H1 (cell line): ENCODE data around the gene YPEL2. TPM values are rescaled to one million over a fixed set of nuclear protein-coding genes. Genes with fewer than 3 reads are reported as not detected.

Experiments
- CTCF ChIA-PET: fragments of 300-600 bp; sonication (Branson Sonifier 250); formaldehyde crosslinking; loops from one replicate; lab custom pipeline; 2021; ENCODE audit not compliant: partially characterized antibody; lab: Charles Lee
- POLR2A ChIA-PET: fragments of 300-600 bp; sonication (Branson Sonifier 250); formaldehyde crosslinking; loops from one replicate; lab custom pipeline; 2021; ENCODE audit warnings: inconsistent platforms; ENCODE audit not compliant: partially characterized antibody; lab: Charles Lee
- DNase-seq, 2 experiments: peaks; one replicate each; pipeline versions ENCODE4 v3.0.0 to v3.0.0-alpha.2; 2010 to 2022; ENCODE audit warnings: low spot score in 2 of 2, low read depth in 1 of 2, mixed read lengths in 1 of 2
- FAIRE-seq: peaks from 2 replicates; lab custom pipeline; 2011; peaks lifted over from hg19 to GRCh38; lab: Jason Lieb, UNC
- H2AFZ ChIP-seq: 2 replicates; pipeline ENCODE4 v1.8.1; 2012; ENCODE audit warnings: low read length, inconsistent platforms
- H2AK5ac ChIP-seq: 2 replicates; pipeline ENCODE4 v1.6.1; 2013; ENCODE audit warnings: low read depth, low read length
- H2BK120ac ChIP-seq: replicated peaks from 2 replicates; pipeline ENCODE3; 2013; ENCODE audit warnings: low read depth, low read length, inconsistent platforms
- H2BK12ac ChIP-seq: 2 replicates; pipeline ENCODE4 v1.6.1; 2013; ENCODE audit warnings: low read depth, low read length
- H2BK15ac ChIP-seq: 2 replicates; pipeline ENCODE4 v1.6.1; 2013; ENCODE audit warnings: low read length
- H2BK20ac ChIP-seq: 2 replicates; pipeline ENCODE4 v1.6.1; 2013; ENCODE audit warnings: low read length
- H2BK5ac ChIP-seq: 2 replicates; pipeline ENCODE4 v1.6.1; 2013; ENCODE audit warnings: low read depth, low read length
- H3K14ac ChIP-seq: 2 replicates; pipeline ENCODE4 v1.6.1; 2013; ENCODE audit warnings: inconsistent platforms; ENCODE audit not compliant: insufficient read length
- H3K18ac ChIP-seq: 2 replicates; pipeline ENCODE4 v1.6.1; 2013; ENCODE audit warnings: low read length; ENCODE audit errors: extremely low read depth
- H3K23ac ChIP-seq: 2 replicates; pipeline ENCODE4 v1.6.1; 2013; ENCODE audit warnings: inconsistent platforms; ENCODE audit not compliant: insufficient read length
- H3K23me2 ChIP-seq: 2 replicates; pipeline ENCODE4 v1.6.1; 2013; ENCODE audit warnings: low read depth, low read length
- H3K27ac ChIP-seq: 2 replicates; pipeline ENCODE4 v1.6.1; 2011; ENCODE audit warnings: low read depth, low read length, inconsistent platforms
- H3K27me3 ChIP-seq, 4 experiments: replicated peaks in 1 of 4; 1 replicate in 1 of 4; 2 replicates in 3 of 4; pipeline versions ENCODE4 v1.6.1 to v1.8.1; 2011 to 2013; ENCODE audit warnings: low read length in 3 of 4, mild to moderate bottlenecking in 3 of 4, inconsistent platforms in 2 of 4, mixed read lengths in 2 of 4, moderate library complexity in 1 of 4; ENCODE audit not compliant: control insufficient read depth in 3 of 4, insufficient read depth in 3 of 4; ENCODE audit errors: extremely low read depth in 1 of 4
- H3K36me3 ChIP-seq, 4 experiments: 2 replicates each; pipeline versions ENCODE4 v1.6.1 to v1.8.1; 2011 to 2013; ENCODE audit warnings: mild to moderate bottlenecking in 4 of 4, low read length in 3 of 4, moderate library complexity in 2 of 4, control low read depth in 1 of 4, inconsistent platforms in 1 of 4; ENCODE audit not compliant: insufficient read depth in 4 of 4, control insufficient read depth in 2 of 4
- H3K4ac ChIP-seq: replicated peaks from 2 replicates; pipeline ENCODE3; 2013; ENCODE audit warnings: low read length, low read depth, mixed read lengths, inconsistent platforms; ENCODE audit not compliant: insufficient read length
- H3K4me1 ChIP-seq, 4 experiments: replicated peaks in 1 of 4; 1 replicate in 1 of 4; 2 replicates in 3 of 4; pipeline versions ENCODE4 v1.6.1 to v1.8.1; 2011 to 2013; ENCODE audit warnings: low read length in 3 of 4, inconsistent platforms in 2 of 4, mixed read lengths in 1 of 4; ENCODE audit not compliant: insufficient read depth in 4 of 4, control insufficient read depth in 3 of 4
- H3K4me2 ChIP-seq, 2 experiments: 2 replicates each; pipeline versions ENCODE4 v1.6.1 to v1.8.1; 2011 to 2013; ENCODE audit warnings: low read depth in 2 of 2, low read length in 2 of 2, control low read depth in 1 of 2, inconsistent platforms in 1 of 2, mild to moderate bottlenecking in 1 of 2; ENCODE audit not compliant: insufficient read depth in 1 of 2
- H3K4me3 ChIP-seq, 4 experiments: fragments of 200-600, 300-600 bp in 1 of 4; sonication (generic), shearing (Covaris generic), sonication (Bioruptor Twin) in 1 of 4; 2 replicates each; pipeline versions ENCODE4 v1.5.1 to v1.8.1; 2011 to 2016; ENCODE audit warnings: low read length in 4 of 4, low read depth in 3 of 4, control low read depth in 2 of 4, inconsistent platforms in 2 of 4, mild to moderate bottlenecking in 2 of 4, mixed read lengths in 1 of 4, moderate library complexity in 1 of 4; ENCODE audit not compliant: insufficient read depth in 2 of 4; ENCODE audit errors: extremely low read depth in 1 of 4
- H3K56ac ChIP-seq: replicated peaks from 2 replicates; pipeline ENCODE3; 2013; ENCODE audit warnings: low read depth, mild to moderate bottlenecking, mixed read lengths, low read length, inconsistent platforms; ENCODE audit not compliant: insufficient read length
- H3K79me1 ChIP-seq: 2 replicates; pipeline ENCODE4 v1.6.1; 2013; ENCODE audit warnings: low read depth, low read length, control low read depth
- H3K79me2 ChIP-seq, 2 experiments: 2 replicates each; pipeline versions ENCODE4 v1.6.1 to v1.8.1; 2012 to 2013; ENCODE audit warnings: low read length in 2 of 2, mild to moderate bottlenecking in 2 of 2, inconsistent platforms in 1 of 2; ENCODE audit not compliant: insufficient read depth in 2 of 2, control insufficient read depth in 1 of 2
- H3K9ac ChIP-seq, 4 experiments: replicated peaks in 1 of 4; 1 replicate in 1 of 4; 2 replicates in 3 of 4; pipeline versions ENCODE4 v1.6.1 to v1.8.1; 2011 to 2013; ENCODE audit warnings: low read depth in 3 of 4, low read length in 3 of 4, control low read depth in 2 of 4, mild to moderate bottlenecking in 2 of 4, moderate library complexity in 2 of 4, inconsistent platforms in 1 of 4; ENCODE audit errors: extremely low read depth in 1 of 4
- H3K9me3 ChIP-seq, 2 experiments: 2 replicates each; pipeline versions ENCODE4 v1.6.1 to v1.8.1; 2012 to 2013; ENCODE audit warnings: mild to moderate bottlenecking in 2 of 2, moderate library complexity in 2 of 2, control low read depth in 1 of 2, inconsistent platforms in 1 of 2, low read depth in 1 of 2, low read length in 1 of 2, mixed read lengths in 1 of 2; ENCODE audit not compliant: insufficient read depth in 2 of 2
- H4K20me1 ChIP-seq, 2 experiments: replicated peaks in 1 of 2; 2 replicates each; pipeline versions ENCODE3 to v1.8.1; 2011 to 2013; ENCODE audit warnings: inconsistent platforms in 2 of 2, low read length in 2 of 2, mild to moderate bottlenecking in 1 of 2; ENCODE audit not compliant: insufficient read depth in 2 of 2, control insufficient read depth in 1 of 2
- H4K5ac ChIP-seq: 2 replicates; pipeline ENCODE4 v1.6.1; 2013; ENCODE audit warnings: low read length, low read depth, mixed read lengths, inconsistent platforms; ENCODE audit not compliant: insufficient read length
- H4K8ac ChIP-seq: 2 replicates; pipeline ENCODE4 v1.8.0; 2013; ENCODE audit warnings: mild to moderate bottlenecking, moderate library complexity, low read length, inconsistent platforms; ENCODE audit not compliant: insufficient read depth; ENCODE audit errors: extremely low read depth
- H4K91ac ChIP-seq: replicated peaks from 2 replicates; pipeline ENCODE3; 2013; ENCODE audit warnings: low read length, mixed read lengths, inconsistent platforms; ENCODE audit not compliant: insufficient read length
- ASH2L ChIP-seq: fragments of 200-600, 300-600 bp; sonication (generic); IDR thresholded peaks from one replicate; pipeline ENCODE4 v1.7.1; 2017; ENCODE audit warnings: low read length
- CBX8 ChIP-seq: fragments of 300-800, 300-1000 bp; sonication (generic); IDR thresholded peaks from 2 replicates; pipeline ENCODE4 v1.7.1; 2016; ENCODE audit warnings: low read depth, low read length, borderline replicate concordance
- CEBPB ChIP-seq: IDR thresholded peaks from 2 replicates; pipeline ENCODE4 v1.6.1; 2012; ENCODE audit warnings: low read depth, low read length
- CREB1 ChIP-seq: IDR thresholded peaks from 2 replicates; pipeline ENCODE4 v1.6.1; 2012; ENCODE audit warnings: inconsistent platforms
- CTBP2 ChIP-seq: IDR thresholded peaks from 2 replicates; pipeline ENCODE4 v1.7.0; 2011; ENCODE audit warnings: borderline replicate concordance, mild to moderate bottlenecking, moderate library complexity, mixed read lengths, low read length; ENCODE audit not compliant: insufficient read depth, insufficient read length
- HDAC6 ChIP-seq: IDR thresholded peaks from one replicate; pipeline ENCODE4 v1.7.1; 2012; ENCODE audit warnings: low read depth, mild to moderate bottlenecking, inconsistent platforms, low read length, moderate library complexity
- KDM5A ChIP-seq: fragments of 200-600 bp; IDR thresholded peaks from 2 replicates; pipeline ENCODE4 v1.7.1; 2012; ENCODE audit warnings: mild to moderate bottlenecking, low read length, inconsistent platforms, mixed read lengths
- NANOG ChIP-seq: IDR thresholded peaks from 2 replicates; pipeline ENCODE4 v1.6.1; 2011; ENCODE audit warnings: low read length, low read depth, mild to moderate bottlenecking, inconsistent platforms; ENCODE audit not compliant: insufficient read depth, poor library complexity, severe bottlenecking
- SAP30 ChIP-seq: fragments of 300-600 bp; sonication (generic); IDR thresholded peaks from 2 replicates; pipeline ENCODE4 v1.7.1; 2012; ENCODE audit warnings: low read length, moderate library complexity, mild to moderate bottlenecking, inconsistent platforms; ENCODE audit not compliant: insufficient read depth, insufficient replicate concordance
- SIRT6 ChIP-seq: IDR thresholded peaks from one replicate; pipeline ENCODE4 v1.7.1; 2012; ENCODE audit warnings: low read length, inconsistent platforms
- SRF ChIP-seq: IDR thresholded peaks from 2 replicates; pipeline ENCODE4 v1.6.1; 2011; ENCODE audit warnings: mild to moderate bottlenecking, low read depth, low read length, moderate library complexity
- WGBS, 2 experiments: shearing (Covaris generic) in 1 of 2; methylation state at CpG; one replicate each; pipeline versions ENCODE4 v1.1.6 to v1.1.7; 2013 to 2015; ENCODE audit warnings: low lambda C conversion rate in 2 of 2, mixed read lengths in 2 of 2, inconsistent platforms in 1 of 2, low coverage in 1 of 2, missing lambda C conversion rate in 1 of 2; ENCODE audit not compliant: insufficient replicate concordance in 2 of 2, insufficient coverage in 1 of 2, insufficient read length in 1 of 2; ENCODE audit errors: extremely low coverage in 1 of 2, missing lambda C conversion rate in 1 of 2; 5-methylcytosine and 5-hydroxymethylcytosine counted together
- polyA plus RNA-seq, 7 experiments: library from polyadenylated mRNA; depleted of rRNA in 3 of 7; stranded (reverse) in 5 of 7; unstranded in 2 of 7; fragments of >200 nt in 5 of 7; fragments of 200-250 nt in 2 of 7; gene quantifications; 1 replicate in 5 of 7; 2 replicates in 1 of 7; 4 replicates in 1 of 7; pipeline versions ENCODE4 v1.2.1 to v1.2.3, GENCODE V29; 2011 to 2013; ENCODE audit warnings: missing spikeins in 2 of 7, mixed read lengths in 2 of 7
- total RNA-seq: library from RNA; stranded (reverse); fragmentation: NEBNext Ultra II Directional; extraction: Animal tissue kit (Norgen Biotek cat#: 25700); gene quantifications from 2 replicates; pipeline ENCODE4 v1.2.1, GENCODE V29; 2021

Gene YPEL2
- total and polyA plus RNA-seq, 2 of the 8 experiments (the other 6 are each of a cell fraction or from before 2014, with no cell fraction given): 1.6 to 3.5 TPM

DNA sequence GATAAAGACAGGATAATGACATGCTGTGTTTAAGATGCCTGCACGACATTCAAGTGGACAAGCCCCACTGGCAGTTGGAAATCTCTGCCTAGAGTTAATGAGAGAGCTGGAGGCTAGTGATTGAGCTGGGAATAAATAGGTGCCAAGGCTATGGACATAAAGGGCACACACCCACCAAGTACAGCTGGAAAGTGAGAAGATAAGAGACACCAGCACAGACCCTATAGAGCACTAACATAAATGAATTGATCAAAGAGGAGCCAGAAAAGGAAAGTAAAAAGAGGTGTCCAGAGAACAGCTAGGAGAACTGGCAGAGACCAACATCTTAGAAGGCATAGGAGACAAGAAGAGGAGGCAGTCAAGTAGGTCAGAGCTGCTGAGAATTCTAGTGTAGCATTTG lies 101.2 kb downstream of the YPEL2 start:
- Histone ChIP-seq H4K8ac (no peak overlapping the region), H2BK12ac (no peak overlapping the region), H3K14ac (no peak overlapping the region), H4K20me1 (no peaks in the 10 kb centered on the region), H3K27me3 (no peaks in the 10 kb centered on the region), H3K23ac (no peak overlapping the region), H3K4ac (no peak overlapping the region), H3K4me3 (no peak overlapping the region), H3K23me2 (no peaks in the 10 kb centered on the region), H2BK5ac (no peak overlapping the region), H3K4me2 (no peak overlapping the region), H4K91ac (no peak overlapping the region), H2BK15ac (no peak overlapping the region), H2AK5ac (no peak overlapping the region), H3K56ac (no peak overlapping the region), H3K18ac (no peak overlapping the region), H3K27ac (no peak overlapping the region), H2BK120ac (no peak overlapping the region), H3K4me1 (no peaks in the 10 kb centered on the region), H3K9ac (no peak overlapping the region), H3K79me1 (no peaks in the 10 kb centered on the region), H3K36me3 (no peaks in the 10 kb centered on the region), H3K79me2 (no peaks in the 10 kb centered on the region), H2BK20ac (no peak overlapping the region), H2AFZ (no peak overlapping the region), H4K5ac (no peak overlapping the region), H3K9me3 (no peaks in the 10 kb centered on the region)
- DNase-seq (no peak), FAIRE-seq (no peak)
- 93% methylated on average over 1 of the region's 1 CpG; no CpG with 5 or more reads in 1 of the 2 experiments for WGBS, 2 experiments
- POLR2A ChIA-PET: interaction anchor here (0.6 kb wide), 1 partner anchor 325 kb away, joined by 3 read pairs; no protein-coding TSS in a partner anchor
- CTCF ChIA-PET: interaction anchor here (1.2 to 14.0 kb wide), 7 partner anchors 9 to 115 kb away, joined by 3 to 299 read pairs (median 4); no protein-coding TSS in a partner anchor
- no peak for TF ChIP-seq KDM5A
- no peak for TF ChIP-seq CBX8
- no peak for TF ChIP-seq CTBP2
- TF ChIP-seq SRF: no peak
- TF ChIP-seq NANOG: no peak
- no peak for TF ChIP-seq SAP30
- TF ChIP-seq ASH2L: no peak
- no peak for TF ChIP-seq CEBPB
- TF ChIP-seq CREB1: no peak
- no peak for TF ChIP-seq SIRT6
- no peak for TF ChIP-seq HDAC6
